ENCODE measurements around the gene TM2D1. TPM values are rescaled to one million over a fixed set of nuclear protein-coding genes. Genes with fewer than 3 reads are reported as not detected.

TM2D1 gene
- total RNA-seq, 4 donors from 2014 or later = 37.6 to 67.2 (median 52.8) TPM

DNA sequence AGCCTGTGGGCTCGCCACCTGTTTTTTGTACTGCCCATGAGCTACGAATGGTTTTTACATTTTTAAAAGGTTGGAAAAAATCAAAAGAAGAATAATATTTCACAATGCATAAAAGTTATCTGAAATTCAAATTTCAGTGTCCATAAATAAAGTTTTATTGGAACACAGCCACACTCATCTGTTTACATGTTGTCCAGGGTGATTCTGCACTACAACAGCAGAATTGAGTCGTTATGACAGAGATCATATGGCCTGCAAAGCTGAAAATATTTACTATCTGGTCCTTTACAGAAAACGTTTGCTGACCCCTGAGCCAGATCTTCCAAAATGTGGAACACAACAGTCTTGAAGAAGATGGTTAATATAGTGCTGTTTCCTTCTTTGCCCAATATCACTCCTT lies 89.4 kb downstream of the TM2D1 start:
- no peaks in the 10 kb centered on the region for H3K27me3 ChIP-seq
- H3K4me1 ChIP-seq = peaks cover 48% of the 10 kb centered on the region
- no peak overlapping the region for H3K27ac ChIP-seq
- no peaks in the 10 kb centered on the region for H3K9me3 ChIP-seq
- TF ChIP-seq POLR2AphosphoS5 (IDR thresholded peaks at IDR 0.05) = no peak
- TF ChIP-seq, protein P1, sequence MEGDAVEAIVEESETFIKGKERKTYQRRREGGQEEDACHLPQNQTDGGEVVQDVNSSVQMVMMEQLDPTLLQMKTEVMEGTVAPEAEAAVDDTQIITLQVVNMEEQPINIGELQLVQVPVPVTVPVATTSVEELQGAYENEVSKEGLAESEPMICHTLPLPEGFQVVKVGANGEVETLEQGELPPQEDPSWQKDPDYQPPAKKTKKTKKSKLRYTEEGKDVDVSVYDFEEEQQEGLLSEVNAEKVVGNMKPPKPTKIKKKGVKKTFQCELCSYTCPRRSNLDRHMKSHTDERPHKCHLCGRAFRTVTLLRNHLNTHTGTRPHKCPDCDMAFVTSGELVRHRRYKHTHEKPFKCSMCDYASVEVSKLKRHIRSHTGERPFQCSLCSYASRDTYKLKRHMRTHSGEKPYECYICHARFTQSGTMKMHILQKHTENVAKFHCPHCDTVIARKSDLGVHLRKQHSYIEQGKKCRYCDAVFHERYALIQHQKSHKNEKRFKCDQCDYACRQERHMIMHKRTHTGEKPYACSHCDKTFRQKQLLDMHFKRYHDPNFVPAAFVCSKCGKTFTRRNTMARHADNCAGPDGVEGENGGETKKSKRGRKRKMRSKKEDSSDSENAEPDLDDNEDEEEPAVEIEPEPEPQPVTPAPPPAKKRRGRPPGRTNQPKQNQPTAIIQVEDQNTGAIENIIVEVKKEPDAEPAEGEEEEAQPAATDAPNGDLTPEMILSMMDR (IDR thresholded peaks at IDR 0.05) = no peak
- TF ChIP-seq EP300 (IDR thresholded peaks at IDR 0.05) = no peak
- TF ChIP-seq POLR2A (IDR thresholded peaks at IDR 0.05) = no peak
- no peaks in the 10 kb centered on the region for H3K36me3 ChIP-seq
- no peak for DNase-seq (ENCODE audit: low spot score in 2 of 2)
- WGBS = 55% methylated on average over 4 of the region's 4 CpGs
- H3K4me3 ChIP-seq = no peak overlapping the region

DNA sequence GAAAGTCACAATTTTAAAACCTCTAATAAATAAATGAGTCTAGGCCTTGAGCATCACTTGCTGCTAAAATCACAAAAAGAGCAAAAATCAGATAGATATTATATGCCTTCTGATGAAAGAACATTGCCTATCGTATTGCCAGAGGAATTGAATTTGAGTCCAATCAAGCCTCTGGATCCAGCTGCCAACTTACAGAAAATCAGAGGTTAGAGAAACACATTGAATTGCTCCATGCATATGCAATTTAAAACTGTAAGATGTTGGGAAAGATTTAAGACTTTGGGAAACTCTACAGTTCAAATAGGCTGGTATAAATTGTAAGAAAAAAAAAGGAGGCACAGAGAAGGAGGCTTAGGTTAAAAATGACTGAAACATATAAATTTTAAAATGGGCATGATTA lies 93.5 kb downstream of the TM2D1 start:
- Histone ChIP-seq H3K4me3 (no peak overlapping the region), H3K9me3 (no peaks in the 10 kb centered on the region), H3K27ac (no peak overlapping the region), H3K4me1 (peaks cover 10% of the 10 kb centered on the region), H3K27me3 (no peaks in the 10 kb centered on the region), H3K36me3 (no peaks in the 10 kb centered on the region)
- no peak for TF ChIP-seq POLR2A (IDR thresholded peaks at IDR 0.05)
- TF ChIP-seq, protein P1 (IDR thresholded peaks at IDR 0.05) = no peak
- TF ChIP-seq POLR2AphosphoS5 (IDR thresholded peaks at IDR 0.05) = no peak
- TF ChIP-seq EP300 (IDR thresholded peaks at IDR 0.05) = no peak
- 94% methylated on average over 1 of the region's 1 CpG for WGBS
- no peak for DNase-seq (ENCODE audit: low spot score in 2 of 2)

Other genes starting within 250 kb of the TM2D1 start
- gene PATJ, start 17.3 kb upstream of the TM2D1 start, total RNA-seq = 100 to 1,000 TPM in 1 of 4 donors, 10 to 100 TPM in 3; 54.9 to 187 (median 62.1) TPM